SK-N-SH treated with all-trans-retinoic acid at 6 μM for 48 hours (cell line): ENCODE data around the gene ATP4B.

ENCODE experiments used
- ATAC-seq: fragments of 200-7000 bp; cut with Tn5 transposase; 3 replicates; pipeline ENCODE4 v1.9.1; 2020; ENCODE audit warnings: mild to moderate bottlenecking, moderate library complexity
- ARNTL ChIP-seq: fragments of 450-650 bp; formaldehyde crosslinking; IDR thresholded peaks from 2 replicates; pipeline ENCODE4 v1.5.0; 2020; ENCODE audit warnings: low read depth, mild to moderate bottlenecking, moderate library complexity, borderline replicate concordance
- BACH2 ChIP-seq: fragments of 250-450 bp; sonication (Bioruptor Pico); IDR thresholded peaks from 2 replicates; pipeline ENCODE4 v1.9.0; 2021; ENCODE audit warnings: mild to moderate bottlenecking, borderline replicate concordance
- ESRRG ChIP-seq: fragments of 250-450 bp; sonication (Bioruptor Pico); IDR thresholded peaks from 2 replicates; pipeline ENCODE4 v1.6.1; 2021; ENCODE audit warnings: mild to moderate bottlenecking
- GLIS3 ChIP-seq: fragments of 250-450 bp; sonication (Bioruptor Pico); IDR thresholded peaks from 2 replicates; pipeline ENCODE4 v1.5.0; 2020; ENCODE audit warnings: mild to moderate bottlenecking, moderate library complexity
- ISL1 ChIP-seq: fragments of 250-450 bp; sonication (Bioruptor Pico); IDR thresholded peaks from 2 replicates; pipeline ENCODE4 v2.1.2; 2022; ENCODE audit warnings: mild to moderate bottlenecking, moderate library complexity
- OSR1 ChIP-seq: fragments of 250-450 bp; sonication (Bioruptor Pico); IDR thresholded peaks from 2 replicates; pipeline ENCODE4 v1.8.0; 2022; ENCODE audit warnings: moderate library complexity, mild to moderate bottlenecking, inconsistent platforms
- POU6F1 ChIP-seq: fragments of 250-450 bp; sonication (Bioruptor Pico); IDR thresholded peaks from 2 replicates; pipeline ENCODE4 v1.8.0; 2021; ENCODE audit warnings: low read depth, mild to moderate bottlenecking, moderate library complexity, borderline replicate concordance
- PPARA ChIP-seq: fragments of 250-450 bp; sonication (Bioruptor Pico); IDR thresholded peaks from 2 replicates; pipeline ENCODE4 v1.5.0; 2020; ENCODE audit warnings: mild to moderate bottlenecking, borderline replicate concordance
- SNAI2 ChIP-seq: fragments of 250-450 bp; sonication (Bioruptor Pico); IDR thresholded peaks from 2 replicates; pipeline ENCODE4 v1.5.0; 2020; ENCODE audit warnings: mild to moderate bottlenecking, moderate library complexity
- TCF4 ChIP-seq: fragments of 250-450 bp; sonication (Bioruptor Pico); IDR thresholded peaks from 2 replicates; pipeline ENCODE4 v1.8.0; 2021; ENCODE audit warnings: mild to moderate bottlenecking, moderate library complexity, borderline replicate concordance
- TOX ChIP-seq: fragments of 250-450 bp; sonication (Bioruptor Pico); IDR thresholded peaks from 2 replicates; pipeline ENCODE4 v1.8.0; 2021; ENCODE audit warnings: mild to moderate bottlenecking, moderate library complexity, borderline replicate concordance
- ZC3H10 ChIP-seq: fragments of 250-450 bp; sonication (Bioruptor Pico); IDR thresholded peaks from 2 replicates; pipeline ENCODE4 v1.5.1; 2021; ENCODE audit warnings: mild to moderate bottlenecking, moderate library complexity
- ZFP3 ChIP-seq: fragments of 250-450 bp; sonication (Bioruptor Pico); IDR thresholded peaks from 2 replicates; pipeline ENCODE4 v1.5.0; 2020; ENCODE audit warnings: mild to moderate bottlenecking, moderate library complexity
- ZFP30 ChIP-seq: fragments of 450-650 bp; formaldehyde crosslinking; IDR thresholded peaks from 2 replicates; pipeline ENCODE4 v1.5.0; 2022; ENCODE audit warnings: mild to moderate bottlenecking, moderate library complexity
- ZNF565 ChIP-seq: fragments of 450-650 bp; formaldehyde crosslinking; conservative IDR thresholded peaks from 2 replicates; pipeline ENCODE4 v1.5.0; 2020; ENCODE audit warnings: low read depth, mild to moderate bottlenecking, moderate library complexity
- ZNF70 ChIP-seq: fragments of 450-650 bp; formaldehyde crosslinking; IDR thresholded peaks from 2 replicates; pipeline ENCODE4 v1.5.0; 2020; ENCODE audit warnings: mild to moderate bottlenecking, moderate library complexity
- ZNF8 ChIP-seq: fragments of 450-650 bp; formaldehyde crosslinking; IDR thresholded peaks from 2 replicates; pipeline ENCODE4 v1.5.0; 2020; ENCODE audit warnings: mild to moderate bottlenecking, moderate library complexity
- TF ChIP-seq, protein P1 (sequence below): fragments of 250-450 bp; sonication (Bioruptor Pico); IDR thresholded peaks from 2 replicates; pipeline ENCODE4 v1.5.1; 2020; ENCODE audit warnings: low read depth, mild to moderate bottlenecking, moderate library complexity
- TF ChIP-seq, protein P2 (sequence below): fragments of 250-450 bp; sonication (Bioruptor Pico); IDR thresholded peaks from 2 replicates; pipeline ENCODE4 v1.8.0; 2020; ENCODE audit warnings: mild to moderate bottlenecking, moderate library complexity, borderline replicate concordance
- TF ChIP-seq, protein P3 (sequence below): fragments of 250-450 bp; sonication (Bioruptor Pico); IDR thresholded peaks from 2 replicates; pipeline ENCODE4 v1.5.0; 2020; ENCODE audit warnings: mild to moderate bottlenecking, moderate library complexity

The ATP4B gene

GRCh38 chr13:113656003-113656588, 1.9 kb downstream of the ATP4B start:
- TF ChIP-seq TOX (CRISPR knock-in tag) = no peak
- ATAC-seq = no peak

- TF ChIP-seq TCF4 (CRISPR knock-in tag) (no peak), PPARA (CRISPR knock-in tag) (no peak), OSR1 (CRISPR knock-in tag) (no peak), ESRRG (no peak), ZNF565 (CRISPR knock-in tag) (no peak), TOX (CRISPR knock-in tag) (no peak), ARNTL (CRISPR knock-in tag) (no peak), SNAI2 (no peak), BACH2 (CRISPR knock-in tag) (no peak), ZFP30 (no peak), ZNF8 (CRISPR knock-in tag) (no peak), ZFP3 (CRISPR knock-in tag) (no peak), POU6F1 (no peak), GLIS3 (no peak)
- TF ChIP-seq, protein P1, sequence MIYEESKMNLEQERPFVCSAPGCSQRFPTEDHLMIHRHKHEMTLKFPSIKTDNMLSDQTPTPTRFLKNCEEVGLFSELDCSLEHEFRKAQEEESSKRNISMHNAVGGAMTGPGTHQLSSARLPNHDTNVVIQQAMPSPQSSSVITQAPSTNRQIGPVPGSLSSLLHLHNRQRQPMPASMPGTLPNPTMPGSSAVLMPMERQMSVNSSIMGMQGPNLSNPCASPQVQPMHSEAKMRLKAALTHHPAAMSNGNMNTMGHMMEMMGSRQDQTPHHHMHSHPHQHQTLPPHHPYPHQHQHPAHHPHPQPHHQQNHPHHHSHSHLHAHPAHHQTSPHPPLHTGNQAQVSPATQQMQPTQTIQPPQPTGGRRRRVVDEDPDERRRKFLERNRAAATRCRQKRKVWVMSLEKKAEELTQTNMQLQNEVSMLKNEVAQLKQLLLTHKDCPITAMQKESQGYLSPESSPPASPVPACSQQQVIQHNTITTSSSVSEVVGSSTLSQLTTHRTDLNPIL (CRISPR knock-in tag) = no peak
- TF ChIP-seq, protein P2, sequence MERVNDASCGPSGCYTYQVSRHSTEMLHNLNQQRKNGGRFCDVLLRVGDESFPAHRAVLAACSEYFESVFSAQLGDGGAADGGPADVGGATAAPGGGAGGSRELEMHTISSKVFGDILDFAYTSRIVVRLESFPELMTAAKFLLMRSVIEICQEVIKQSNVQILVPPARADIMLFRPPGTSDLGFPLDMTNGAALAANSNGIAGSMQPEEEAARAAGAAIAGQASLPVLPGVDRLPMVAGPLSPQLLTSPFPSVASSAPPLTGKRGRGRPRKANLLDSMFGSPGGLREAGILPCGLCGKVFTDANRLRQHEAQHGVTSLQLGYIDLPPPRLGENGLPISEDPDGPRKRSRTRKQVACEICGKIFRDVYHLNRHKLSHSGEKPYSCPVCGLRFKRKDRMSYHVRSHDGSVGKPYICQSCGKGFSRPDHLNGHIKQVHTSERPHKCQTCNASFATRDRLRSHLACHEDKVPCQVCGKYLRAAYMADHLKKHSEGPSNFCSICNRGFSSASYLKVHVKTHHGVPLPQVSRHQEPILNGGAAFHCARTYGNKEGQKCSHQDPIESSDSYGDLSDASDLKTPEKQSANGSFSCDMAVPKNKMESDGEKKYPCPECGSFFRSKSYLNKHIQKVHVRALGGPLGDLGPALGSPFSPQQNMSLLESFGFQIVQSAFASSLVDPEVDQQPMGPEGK (CRISPR knock-in tag) = no peak
- TF ChIP-seq, protein P3, sequence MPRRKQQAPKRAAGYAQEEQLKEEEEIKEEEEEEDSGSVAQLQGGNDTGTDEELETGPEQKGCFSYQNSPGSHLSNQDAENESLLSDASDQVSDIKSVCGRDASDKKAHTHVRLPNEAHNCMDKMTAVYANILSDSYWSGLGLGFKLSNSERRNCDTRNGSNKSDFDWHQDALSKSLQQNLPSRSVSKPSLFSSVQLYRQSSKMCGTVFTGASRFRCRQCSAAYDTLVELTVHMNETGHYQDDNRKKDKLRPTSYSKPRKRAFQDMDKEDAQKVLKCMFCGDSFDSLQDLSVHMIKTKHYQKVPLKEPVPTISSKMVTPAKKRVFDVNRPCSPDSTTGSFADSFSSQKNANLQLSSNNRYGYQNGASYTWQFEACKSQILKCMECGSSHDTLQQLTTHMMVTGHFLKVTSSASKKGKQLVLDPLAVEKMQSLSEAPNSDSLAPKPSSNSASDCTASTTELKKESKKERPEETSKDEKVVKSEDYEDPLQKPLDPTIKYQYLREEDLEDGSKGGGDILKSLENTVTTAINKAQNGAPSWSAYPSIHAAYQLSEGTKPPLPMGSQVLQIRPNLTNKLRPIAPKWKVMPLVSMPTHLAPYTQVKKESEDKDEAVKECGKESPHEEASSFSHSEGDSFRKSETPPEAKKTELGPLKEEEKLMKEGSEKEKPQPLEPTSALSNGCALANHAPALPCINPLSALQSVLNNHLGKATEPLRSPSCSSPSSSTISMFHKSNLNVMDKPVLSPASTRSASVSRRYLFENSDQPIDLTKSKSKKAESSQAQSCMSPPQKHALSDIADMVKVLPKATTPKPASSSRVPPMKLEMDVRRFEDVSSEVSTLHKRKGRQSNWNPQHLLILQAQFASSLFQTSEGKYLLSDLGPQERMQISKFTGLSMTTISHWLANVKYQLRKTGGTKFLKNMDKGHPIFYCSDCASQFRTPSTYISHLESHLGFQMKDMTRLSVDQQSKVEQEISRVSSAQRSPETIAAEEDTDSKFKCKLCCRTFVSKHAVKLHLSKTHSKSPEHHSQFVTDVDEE = no peak
- ATAC-seq = peak; percentile 21; the same call in 1 of the 3 replicates
Observed at GRCh38 chr13:113655346-113656002, 2.5 kb downstream of the ATP4B start.

DNA sequence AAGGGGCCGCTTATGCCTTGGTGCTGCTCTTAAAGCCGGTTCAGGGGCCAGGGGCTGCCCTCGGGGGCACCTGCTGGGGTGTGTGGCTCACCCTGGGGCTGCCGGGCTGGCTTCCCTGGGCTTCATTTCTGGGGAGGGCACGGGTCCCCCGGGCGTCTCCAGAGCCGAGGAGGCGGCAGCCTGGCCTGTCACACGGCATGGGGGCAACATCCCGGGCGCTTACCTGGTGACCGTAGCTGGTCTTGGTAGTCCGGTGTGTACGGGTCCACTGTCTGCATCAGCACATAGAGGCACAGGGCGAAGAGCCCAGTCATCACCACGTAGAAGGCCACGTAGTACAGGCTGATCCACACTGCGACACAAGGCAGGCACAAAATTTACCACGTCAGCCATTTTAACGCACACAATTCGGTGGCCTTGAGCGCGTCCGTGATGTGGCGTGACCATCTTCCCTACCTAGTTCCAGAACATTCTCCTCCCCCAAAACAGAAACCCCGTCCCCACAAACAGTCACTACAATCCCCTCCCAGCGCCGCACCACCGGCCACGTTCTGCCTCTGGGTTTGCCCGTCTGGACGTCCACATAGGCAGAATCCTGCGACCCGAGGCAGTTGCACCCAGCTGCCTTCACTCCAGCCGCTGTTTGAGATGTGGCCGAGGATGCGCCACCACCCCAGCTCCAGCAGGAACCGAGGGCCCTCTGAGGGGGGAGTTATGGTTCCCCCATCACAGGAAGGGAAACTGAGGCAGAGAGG, 3.2 kb downstream of the ATP4B start:
- no peak for ATAC-seq
- TF ChIP-seq ISL1 (CRISPR knock-in tag) = no peak
- TF ChIP-seq ZC3H10 (CRISPR knock-in tag) = no peak
- TF ChIP-seq ZNF70 (CRISPR knock-in tag) = no peak
- TF ChIP-seq, protein P2 (CRISPR knock-in tag) = no peak
- TF ChIP-seq, protein P1 (CRISPR knock-in tag) = no peak
- TF ChIP-seq, protein P3 = no peak
- no peak for TF ChIP-seq BACH2 (CRISPR knock-in tag)
- TF ChIP-seq POU6F1 = no peak
- TF ChIP-seq, all 23 proteins: peak for 0
